Stimulated activated CD8-positive, alpha-beta memory T cell treated with anti-CD3 and anti-CD28 coated beads, Interleukin-4, amount 100 ng/mL, for 1 hour (primary cell): ENCODE results near the gene FAM184A.
"Not testable (repeated sequence)": the region's sequence is repeated elsewhere in the genome, so short reads cannot be mapped to it uniquely, and the experiment has no call there.

Source experiments
- DNase-seq, 2 donors: peaks; one replicate each; pipeline ENCODE4 v3.0.0-alpha.2; 2020; ENCODE audit warnings: low read depth in 2 of 2, low spot score in 1 of 2

The FAM184A gene

GRCh38 chr6:119102901-119103300, 24.4 kb upstream of the FAM184A start:
- DNase-seq: no peak

DNA sequence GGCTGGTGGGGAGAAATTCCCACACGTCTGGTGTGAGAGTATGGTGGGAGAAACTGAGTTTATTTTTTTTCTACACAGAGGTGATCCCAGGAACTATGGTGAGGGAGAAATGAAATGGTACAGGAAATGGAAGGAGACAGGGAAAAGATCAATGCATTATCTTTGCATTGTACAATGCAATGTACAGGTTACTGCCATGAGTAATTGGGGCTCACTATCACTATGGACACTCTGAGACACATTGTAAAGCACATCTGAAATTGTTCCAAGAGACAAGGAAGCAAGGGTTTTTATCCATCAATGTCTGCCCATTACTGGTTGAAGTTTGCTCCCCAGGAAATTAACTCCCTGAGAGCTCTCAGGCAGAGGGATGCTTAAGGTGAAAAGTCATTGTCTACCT, 21.7 kb upstream of the FAM184A start:
- DNase-seq: no peak

- not testable (repeated sequence) for DNase-seq
These were observed 19.4 kb upstream of the FAM184A start for GRCh38 chr6:119097815-119098361.

GRCh38 chr6:119096721-119097565, 18.5 kb upstream of the FAM184A start:
- no peak for DNase-seq

- DNase-seq: no peak
These were observed 11.8 kb upstream of the FAM184A start for GRCh38 chr6:119090256-119090655.

DNA sequence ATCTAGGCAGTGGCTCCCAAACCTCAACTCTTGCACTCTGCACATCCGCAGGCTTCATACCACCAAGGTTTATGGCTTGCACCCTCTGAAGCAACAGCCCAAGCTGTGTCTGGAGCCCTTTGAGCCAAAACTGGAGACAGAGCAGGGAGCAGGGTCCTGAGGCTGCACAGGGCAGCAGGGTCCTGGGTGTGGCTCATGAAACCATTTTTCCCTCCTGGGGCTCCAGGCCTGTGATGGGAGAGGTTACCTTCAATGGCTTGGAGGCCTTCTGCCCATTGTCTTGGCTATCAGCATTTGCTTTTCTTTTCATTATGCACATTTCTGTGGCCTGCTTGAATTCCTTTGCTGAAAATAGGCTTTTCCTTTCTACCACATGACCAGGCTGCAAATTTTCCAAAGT, 6.3 kb upstream of the FAM184A start:
- DNase-seq: no peak

GRCh38 chr6:119083007-119083406, 4.5 kb upstream of the FAM184A start:
- DNase-seq: no peak

- DNase-seq: no peak
These were observed 882 bp upstream of the FAM184A start for GRCh38 chr6:119079283-119079809.

DNA sequence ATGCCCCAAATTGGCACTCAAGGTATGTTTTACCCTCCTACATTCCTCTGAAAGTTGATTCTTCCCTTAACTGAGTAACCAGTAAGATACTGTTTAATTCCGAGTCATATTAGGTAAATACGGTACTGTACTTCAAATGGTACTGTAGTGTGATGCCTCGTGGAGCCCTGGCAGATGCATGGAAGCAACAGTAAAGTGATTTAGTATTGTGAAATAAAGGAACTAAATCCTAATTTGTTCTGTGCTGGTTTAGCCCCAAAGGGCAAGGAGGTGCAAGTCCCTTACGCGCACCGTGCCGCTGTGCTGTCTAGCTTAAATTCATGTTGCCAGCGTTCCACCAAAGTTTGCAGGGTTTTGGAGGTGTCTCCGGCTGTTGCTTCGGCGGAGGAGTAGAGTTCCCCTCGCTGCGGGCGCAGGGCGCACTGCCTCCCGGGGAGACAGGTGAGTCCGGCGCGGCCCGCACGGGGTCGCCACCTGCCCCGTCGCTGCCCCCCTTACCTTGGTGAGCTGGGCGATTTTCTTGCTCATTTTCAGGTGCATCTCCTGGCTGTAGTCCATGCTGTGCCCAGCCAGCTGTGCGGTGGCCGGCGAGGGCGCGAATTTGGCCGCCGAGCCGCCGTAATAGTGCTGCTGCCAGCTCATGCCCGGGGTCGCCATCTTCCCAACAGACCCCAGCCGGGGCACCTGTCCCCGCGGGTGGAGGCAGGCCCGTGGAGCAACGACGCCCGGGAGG, 655 bp downstream of the FAM184A start:
- peak in 1 of 2 donors; percentile 23 for DNase-seq

DNA sequence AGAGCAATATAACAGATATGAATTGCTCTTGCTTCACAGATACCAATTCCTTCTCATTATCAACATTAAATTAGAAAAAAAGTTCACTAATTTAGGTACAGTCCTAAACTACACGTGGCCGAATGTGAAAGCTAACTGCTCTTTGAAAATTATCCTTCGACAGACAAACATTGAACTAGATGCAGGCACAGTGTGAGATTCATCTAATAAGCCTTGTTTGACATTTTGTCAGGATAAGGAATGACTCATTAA, 1.1 kb downstream of the FAM184A start:
- DNase-seq: no peak

DNA sequence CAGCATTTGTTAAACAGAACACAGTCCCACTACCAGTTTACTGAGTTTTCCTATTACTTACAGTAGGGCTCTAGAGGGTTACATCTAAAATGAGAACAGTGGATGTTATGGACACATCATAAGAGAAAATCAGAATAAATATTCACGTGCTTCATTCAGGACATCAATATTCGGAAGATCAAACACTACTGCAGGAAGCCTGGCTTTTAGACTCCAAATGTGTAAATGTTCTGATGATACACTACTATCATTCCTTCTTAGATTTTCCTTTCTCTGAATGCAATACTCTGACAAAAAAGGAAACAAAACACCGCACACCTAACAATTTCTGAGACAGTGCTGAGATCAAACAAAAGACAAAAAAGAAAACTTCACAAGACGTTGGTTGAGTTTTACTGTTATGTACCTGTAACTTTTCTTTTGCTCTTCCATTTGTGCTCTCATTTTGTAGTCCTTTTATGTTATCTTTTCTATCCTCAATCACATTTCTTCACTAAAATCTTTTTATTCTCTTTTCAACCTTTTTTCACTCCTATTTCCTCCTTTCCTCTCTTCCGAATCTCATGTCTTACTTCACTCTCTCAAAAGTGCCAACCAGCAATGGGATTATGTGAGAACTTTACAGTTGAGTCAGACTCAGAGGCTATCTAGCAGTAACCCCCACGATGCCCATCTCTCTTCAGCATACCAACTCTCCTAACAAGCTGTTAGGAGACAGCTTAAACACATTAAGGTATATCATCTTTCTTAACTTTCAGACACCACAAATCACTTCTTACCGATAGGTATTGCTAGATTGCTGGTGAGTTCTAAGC, 1.7 kb downstream of the FAM184A start:
- DNase-seq: no peak

GRCh38 chr6:119076173-119076572, 2.3 kb downstream of the FAM184A start:
- DNase-seq: no peak

DNA sequence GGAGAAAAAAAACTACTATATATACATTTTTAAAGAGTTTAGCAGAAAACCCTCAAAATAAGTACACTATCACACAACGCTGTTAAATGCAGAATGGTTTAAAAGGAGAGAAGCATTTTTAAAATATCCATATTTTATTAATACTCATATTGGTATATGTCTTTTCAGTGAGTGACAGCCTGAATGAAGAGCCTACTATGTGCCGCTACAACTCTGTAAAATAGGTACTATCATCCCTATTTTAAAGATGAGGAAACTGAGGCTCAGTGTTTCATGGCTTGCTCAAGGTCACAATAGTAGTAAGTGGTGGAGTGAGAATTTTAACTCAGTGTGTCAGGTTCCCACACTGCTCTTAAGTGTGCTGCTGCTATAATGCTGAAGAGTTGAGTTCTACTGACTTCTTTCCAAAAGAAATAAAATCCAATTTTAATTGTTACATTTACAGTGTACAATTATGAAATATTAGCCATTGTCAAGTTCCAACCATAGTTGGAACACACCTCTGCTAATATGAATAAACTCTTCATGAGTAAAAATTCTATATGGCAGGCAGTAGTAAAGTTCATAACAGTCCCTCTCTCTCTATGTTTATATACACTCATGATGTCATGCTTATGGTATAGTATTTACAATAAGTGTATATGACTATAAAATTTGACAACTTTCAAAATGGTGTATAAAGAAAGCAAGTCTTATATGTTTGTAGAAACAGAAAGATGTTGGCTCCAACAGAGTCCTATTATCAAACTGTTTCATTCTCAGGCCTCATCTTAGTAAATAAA, 3.1 kb downstream of the FAM184A start:
- no peak for DNase-seq

DNA sequence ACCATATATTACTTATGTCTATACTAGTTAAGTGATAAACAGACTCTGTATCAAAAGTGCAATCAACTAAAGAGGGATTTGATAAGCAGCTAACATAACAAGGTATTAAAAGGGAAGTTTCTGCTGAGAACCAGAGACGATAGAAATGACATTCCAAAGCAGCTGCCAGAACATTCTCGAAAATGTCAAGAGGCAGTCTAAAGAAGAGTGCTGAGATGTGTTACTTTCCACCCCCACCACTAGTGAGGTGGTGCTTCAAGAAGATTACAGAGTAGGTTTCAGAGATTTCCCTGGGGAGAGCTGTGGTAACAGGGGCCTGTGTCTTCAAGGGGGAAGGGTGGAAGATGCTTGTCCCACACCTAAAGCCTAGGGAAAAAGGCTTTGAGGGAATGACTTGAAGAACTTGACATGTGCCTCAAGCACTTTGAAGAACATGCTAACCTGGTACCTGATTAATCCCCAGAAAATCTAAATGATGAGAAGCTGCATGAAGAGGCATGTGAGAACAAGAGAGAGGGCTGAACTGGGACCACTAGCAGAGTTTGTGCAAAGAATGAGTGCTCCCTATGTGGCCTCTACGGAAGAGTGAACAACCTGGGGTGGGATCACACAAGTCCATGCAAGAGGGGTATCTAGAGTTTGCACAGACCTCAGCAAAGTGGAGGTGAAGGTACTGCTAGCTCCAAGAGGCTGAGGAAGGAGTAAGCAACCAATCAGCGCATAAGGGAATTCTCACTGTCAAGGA, 5.0 kb downstream of the FAM184A start:
- no peak for DNase-seq

DNA sequence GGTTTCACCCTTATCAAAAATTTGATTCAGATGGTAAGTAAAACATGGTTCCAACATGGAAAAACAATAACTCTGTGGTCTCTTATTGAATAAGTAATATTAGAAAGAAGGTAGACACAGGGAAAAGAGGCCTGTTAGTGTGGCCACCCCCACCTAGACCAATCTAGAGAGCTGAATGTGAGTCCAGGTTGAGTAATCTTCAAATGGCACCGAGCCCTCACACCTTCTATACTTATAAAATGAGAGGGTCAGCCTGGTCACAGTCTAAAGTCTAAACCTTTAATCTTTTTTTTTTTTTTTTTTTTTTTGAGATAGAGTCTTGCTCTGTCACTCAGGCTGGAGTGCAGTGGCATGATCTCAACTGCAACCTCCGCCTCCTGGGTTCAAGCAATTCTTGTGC, 6.9 kb downstream of the FAM184A start:
- no peak for DNase-seq

DNA sequence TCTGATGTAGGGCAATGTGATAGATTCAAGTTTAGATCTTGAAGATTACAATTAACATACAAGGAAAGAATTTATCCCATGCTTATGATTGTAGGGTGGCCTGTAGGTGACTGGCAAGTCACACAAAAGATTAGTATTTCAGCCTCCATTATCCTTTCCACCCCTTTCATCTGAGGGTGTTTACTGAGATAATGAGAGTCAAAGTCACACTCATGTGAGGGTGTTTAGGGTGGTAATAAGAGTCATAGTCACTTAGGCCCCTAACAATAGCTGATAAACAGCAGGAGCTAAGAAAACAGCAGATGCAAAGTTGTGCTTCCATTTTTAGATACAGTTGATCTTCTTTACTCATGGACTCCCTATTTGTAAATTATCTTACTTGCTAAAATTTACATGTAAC, 11.4 kb downstream of the FAM184A start:
- no peak for DNase-seq

DNA sequence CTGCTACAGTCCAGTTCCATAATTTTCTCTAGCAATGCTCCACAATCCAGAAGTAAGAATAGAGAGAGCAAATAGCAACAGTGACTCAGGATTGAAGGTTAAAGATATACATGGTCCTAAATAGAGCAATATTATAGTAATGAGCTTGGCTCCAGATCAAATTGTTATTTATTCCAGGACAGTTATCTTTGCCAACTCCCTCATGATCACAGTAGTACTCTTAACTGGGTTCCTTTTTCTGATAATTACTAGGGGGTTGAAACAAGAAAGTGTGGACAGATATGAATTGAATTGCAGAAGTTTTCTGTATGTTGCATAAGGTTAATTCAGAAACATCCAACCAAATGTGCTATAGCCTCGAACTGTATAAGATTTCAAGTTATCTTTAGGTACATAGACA, 11.9 kb downstream of the FAM184A start:
- no peak for DNase-seq

DNA sequence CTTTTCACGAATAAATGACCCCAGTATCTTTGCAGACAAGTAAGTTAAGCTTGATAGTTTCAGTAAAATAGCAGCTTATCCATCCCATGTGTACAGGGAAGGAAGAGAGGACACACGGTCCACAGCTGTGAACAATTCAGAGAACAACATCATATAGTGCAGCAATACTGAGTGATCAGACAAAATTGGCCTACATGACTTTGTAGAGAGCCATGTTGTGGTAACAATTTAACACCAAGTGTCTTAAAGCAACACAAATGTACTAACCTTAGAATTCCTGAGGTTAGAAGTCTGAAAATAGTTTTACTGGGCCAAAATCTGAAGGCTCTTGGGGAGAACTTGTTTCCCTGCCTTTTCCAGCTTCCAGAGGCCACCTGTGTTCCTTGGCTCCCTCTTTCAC, 12.5 kb downstream of the FAM184A start:
- DNase-seq: no peak

- no peak for DNase-seq
These were observed 13.1 kb downstream of the FAM184A start for GRCh38 chr6:119065382-119065781.

- no peak for DNase-seq
These were observed 15.0 kb downstream of the FAM184A start for GRCh38 chr6:119063491-119063890.
